CD4-positive, alpha-beta T cell treated with Interleukin-15 for 4 hours (primary cell): ENCODE data around the gene LIN37.
"Not testable (repeated sequence)": the region's sequence is repeated elsewhere in the genome, so short reads cannot be mapped to it uniquely, and the experiment has no call there.

Experiments
- DNase-seq: peaks from one replicate; pipeline ENCODE4 v3.0.0-alpha.2; 2020; ENCODE audit warnings: low spot score

The LIN37 gene

DNA sequence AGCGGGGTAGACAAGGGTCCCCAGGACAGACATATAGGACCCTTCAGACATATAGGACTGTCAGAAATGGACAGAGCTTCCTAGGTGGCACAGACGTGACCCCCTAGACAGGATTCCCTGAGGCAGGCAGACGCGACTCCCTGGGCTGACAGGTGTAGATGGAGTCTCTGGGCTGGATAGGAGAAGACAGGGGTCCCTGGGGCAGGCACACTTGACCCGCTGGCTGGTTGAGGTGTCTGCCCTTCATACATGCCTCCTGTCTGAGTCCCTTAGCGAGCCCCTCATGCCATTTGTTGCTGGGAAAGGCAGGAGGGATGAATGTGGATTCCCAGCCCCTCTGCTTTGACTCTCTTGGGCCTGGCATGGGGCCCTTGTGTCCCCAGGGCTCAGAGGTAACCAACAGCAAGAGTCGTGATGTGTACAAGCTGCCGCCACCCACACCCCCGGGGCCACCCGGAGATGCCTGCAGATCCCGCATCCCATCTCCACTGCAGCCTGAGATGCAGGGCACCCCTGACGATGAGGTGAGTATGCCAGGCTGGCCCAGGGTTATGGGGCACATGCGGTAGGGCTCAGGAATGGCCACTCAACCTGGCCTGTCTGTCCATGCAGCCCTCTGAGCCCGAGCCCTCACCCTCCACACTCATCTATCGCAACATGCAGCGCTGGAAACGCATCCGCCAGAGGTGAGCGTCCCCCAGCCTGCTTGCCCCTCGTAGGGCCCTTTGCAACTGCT, 5.4 kb downstream of the LIN37 start:
- DNase-seq, result no peak

DNA sequence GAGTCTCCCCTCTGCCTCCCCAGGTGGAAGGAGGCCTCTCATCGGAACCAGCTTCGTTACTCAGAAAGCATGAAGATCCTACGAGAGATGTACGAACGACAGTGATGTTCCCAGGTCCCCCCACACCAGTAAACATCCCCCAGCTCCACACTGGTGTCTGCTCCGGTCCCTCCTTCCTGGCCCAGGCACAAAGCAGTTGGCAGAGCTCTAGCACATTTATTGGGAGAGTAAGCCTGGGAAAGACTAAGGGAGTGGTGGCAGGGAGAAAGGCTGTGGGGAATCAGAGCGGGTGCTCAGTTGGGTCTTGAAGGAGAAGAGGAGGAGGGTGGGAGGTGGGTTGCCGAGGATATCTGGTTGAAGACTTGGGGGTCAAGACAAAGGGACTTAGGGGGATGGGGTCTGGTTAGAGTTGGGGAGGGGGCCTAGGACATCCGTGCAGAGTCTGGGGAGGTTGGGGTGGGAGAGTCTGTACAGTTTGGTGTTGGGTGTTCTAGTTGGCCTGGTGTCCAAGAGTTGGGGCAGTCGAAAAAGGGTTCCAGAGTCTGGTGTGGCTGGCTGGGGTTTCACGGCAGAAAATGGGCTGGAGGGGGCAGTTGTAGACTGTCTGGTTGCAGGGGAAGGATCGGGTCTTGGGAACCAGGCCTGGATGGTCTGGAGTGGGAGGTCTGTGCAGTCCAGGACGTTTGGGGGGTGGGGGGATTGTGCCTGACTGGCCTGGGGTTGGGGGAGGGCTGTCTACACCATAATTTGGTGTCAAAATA, 6.2 kb downstream of the LIN37 start:
- no peak for DNase-seq

DNA sequence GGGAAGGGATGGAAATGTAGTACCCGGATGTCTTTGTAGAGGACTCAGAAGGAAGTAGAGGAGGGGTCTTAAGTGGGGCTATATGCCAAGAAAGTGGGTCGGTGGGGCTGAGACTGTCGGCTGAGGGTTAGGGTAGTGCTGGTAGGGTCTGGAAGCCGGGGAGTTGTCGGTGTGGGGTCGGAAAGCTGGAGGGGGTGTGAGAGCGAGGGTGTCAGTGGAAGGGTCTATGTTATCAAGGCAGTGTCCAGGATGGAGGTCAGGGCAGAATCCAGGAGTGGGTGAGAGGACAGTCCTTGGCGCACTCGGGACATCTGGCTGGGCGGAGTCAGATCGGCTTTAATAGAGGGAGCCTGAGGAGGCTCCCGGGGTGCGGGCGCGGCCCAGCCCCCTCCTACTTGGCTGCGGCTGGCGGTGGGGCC, 6.8 kb downstream of the LIN37 start:
- DNase-seq, result no peak

DNA sequence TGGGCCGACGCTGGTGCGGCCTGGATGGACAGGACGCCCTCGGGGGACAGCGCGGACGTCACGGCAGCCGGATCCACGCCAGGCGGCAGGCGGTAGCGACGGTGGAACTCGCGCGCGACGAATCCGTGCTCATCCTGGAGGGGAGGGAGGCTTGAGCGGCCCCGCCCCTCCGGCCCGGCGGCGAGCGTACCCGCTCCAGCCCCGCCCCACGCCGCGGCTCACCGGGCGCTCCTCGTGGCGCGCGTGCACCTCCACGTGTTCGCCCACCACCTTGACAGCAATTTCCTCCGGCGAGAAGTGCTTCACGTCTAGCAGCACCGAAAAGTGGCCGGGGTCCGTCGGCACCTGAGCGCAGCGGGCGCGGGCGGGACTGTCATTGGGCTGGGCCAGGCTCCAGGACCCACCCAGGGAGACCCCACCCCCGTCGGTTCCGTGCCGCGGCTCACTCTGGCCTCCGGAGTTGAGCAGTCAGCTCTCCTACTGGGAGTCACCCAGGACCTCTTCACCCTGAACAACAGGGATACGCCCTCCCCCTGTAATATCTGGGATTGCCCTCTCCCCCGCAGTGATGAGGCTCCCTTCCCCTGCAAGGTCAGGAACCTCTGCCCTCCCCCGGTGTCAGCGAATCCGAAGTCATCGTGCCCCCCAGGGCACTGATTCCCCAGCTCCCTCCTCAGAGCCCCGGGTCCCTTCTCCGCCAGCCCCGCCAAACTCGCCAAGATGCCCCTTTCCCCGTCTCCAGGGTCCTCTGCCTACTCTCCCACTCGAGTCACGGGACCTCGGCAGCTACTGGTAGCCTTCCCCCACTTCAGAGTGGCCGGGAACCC, 7.4 kb downstream of the LIN37 start:
- peak; percentile 48 for DNase-seq

DNA sequence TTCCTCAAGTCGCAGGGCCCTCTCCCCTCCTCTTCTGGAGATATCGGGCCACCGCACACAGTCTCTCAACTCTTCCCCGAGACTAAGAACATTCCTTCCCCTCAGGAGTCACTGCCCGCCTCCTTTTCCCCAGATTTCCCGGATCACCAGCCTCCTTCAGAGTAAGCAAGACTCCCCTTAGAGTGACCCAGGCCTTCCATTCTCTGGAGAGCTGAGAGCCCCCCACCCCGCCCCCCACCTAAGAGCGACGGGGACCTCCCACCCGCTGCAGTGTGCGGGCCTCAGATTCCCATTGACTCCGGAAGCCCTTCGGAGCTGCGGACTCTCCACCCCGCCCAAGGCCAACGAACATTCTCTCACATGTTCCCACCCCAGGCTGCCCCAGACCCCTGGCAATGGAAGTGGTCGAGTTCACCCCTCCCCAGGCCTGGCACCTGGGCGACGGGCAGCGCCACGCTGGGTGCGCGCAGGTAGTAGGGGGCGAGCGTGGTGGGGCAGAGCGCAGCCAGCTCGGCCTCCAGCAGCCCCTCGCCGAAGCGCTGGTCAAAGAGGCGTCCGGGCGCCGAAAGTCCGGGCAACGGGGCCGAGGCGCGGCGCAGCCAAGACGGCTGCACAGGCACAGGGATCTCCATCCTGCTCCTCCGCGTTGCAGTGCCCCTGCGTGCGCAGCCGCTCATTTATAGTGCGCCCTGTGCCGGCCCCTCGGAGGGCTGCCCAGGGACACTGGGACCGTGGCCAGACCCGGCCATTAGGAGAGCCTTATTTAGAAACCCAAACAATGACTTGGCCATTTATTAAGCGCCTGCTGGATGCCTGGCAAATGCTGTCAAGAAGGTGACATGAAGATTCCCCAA, 8.2 kb downstream of the LIN37 start, which contains the start of gene HSPB6:
TSS of gene HSPB6 (minus strand) at position 653 of the 854 bp plus-strand sequence. CDS start at position 632, 21 bp downstream.
- DNase-seq, result no peak

DNA sequence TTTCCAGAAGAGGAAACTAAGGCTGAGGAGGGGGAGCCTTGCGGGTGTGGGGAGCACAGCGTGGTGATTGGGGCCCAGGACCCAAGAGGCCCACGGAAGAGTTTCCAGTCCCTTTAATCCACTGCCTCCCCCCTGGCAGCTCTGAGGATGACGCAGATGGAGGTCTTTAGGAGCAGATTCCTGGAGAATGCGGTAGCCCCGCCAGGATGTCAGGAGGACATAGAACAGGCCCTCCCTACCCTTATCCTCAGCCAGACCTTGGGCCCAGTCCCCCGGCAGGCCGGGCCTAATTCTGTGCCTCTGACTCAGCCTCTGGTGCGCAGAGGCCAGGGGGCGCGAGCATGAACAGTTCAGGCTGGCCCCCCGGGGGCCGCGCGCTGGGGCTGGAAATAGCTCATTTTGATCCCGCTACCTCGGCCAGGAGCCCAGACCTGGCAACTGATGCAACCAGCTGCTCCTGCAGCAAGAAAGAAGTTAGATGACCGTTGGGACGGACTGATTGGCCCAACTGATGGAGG, 8.9 kb downstream of the LIN37 start:
- no peak for DNase-seq

DNA sequence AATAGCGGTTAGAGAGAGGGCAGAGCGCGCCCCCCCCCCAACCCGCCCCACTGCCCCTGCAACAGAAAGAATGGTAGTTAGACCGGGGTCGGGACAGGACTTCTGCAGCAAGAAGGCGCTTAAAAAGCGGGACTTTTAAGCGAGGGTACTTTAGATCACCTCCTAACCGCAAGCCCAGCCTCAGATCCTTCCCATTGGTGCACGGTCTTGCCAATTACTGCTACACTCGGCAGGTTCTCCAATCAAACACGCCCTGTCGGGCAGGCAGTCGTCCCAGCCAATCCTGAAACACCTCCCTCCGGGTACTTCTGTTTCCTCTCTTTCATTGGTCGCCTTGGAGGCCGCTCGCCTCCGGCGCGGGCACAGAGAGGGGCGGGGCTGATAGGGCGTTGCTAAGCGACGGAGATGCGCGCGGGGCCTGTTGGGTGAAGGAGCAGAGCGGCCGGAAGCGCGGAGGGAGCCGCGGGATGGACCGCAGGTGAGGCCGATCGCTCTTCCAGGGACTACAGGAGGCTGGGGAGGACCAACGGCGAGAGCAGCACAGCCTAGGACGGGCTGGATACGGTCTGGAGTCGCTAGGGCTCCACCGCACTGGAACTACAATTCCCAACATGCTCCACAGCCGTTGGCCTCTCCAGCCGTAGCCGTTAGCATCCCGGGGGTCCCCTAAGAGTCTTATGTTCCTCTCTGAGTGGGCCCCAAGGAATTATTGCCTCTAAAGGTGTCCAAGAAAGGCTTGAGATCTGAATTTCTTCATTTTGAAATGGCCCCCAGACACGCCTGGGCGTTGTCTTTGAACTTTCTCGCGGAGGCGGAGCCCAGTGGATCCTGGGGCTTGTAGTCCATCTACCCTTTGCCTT, 9.6 kb downstream of the LIN37 start, which contains the start of gene PROSER3:
TSS of gene PROSER3 (plus strand) at position 428 of the 860 bp plus-strand sequence. CDS start at position 468, 40 bp downstream.
- DNase-seq, result peak; percentile 100

DNA sequence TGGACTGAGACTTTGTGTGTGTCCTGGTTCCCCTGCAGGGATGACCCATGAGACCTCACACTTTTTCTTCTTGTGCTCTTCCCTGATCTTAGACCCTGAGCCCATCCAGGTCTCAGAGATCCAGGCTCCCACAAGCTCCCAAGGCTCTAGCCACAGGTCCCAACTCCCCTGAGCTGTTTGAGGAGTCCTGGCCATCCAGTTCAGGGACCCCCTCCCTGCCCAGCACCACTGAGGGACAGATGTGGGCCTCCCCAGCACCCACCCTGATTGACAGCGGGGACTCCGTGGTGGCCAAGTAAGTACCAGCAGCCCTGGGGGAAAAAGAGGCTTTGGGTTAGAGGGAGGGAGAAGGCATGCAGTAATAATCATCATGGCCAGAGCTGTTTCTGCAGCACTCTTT, 11.3 kb downstream of the LIN37 start:
- DNase-seq, result no peak

DNA sequence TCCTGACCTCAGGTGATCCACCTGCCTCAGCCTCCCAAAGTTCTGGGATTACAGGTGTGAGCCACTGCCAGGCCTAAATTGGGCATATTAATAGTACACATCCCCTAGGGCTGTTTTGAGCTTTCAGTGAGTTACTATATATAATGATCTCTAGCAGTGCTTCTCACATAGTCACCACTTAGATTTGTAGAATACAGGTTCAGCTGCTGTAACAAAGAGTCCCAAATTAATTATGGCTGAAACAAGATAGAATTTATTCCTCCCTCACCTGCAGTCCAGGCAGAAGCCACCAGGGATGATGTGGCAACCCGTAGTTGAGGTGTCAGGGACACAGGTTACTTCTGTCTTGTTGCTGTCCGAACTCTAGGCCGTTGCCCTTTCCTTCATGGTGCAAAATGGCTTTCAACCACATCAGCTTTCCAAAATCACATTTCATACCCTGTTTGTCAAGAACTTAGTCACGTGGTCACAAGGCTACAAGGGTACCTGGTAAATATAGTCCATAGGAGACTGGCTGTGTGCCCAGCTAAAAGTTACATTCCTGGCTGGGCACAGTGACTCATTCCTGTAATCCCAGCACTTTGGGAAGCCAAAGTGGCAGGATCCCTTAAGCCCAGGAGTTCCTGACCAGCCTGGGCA, 12.5 kb downstream of the LIN37 start:
- no peak for DNase-seq

DNA sequence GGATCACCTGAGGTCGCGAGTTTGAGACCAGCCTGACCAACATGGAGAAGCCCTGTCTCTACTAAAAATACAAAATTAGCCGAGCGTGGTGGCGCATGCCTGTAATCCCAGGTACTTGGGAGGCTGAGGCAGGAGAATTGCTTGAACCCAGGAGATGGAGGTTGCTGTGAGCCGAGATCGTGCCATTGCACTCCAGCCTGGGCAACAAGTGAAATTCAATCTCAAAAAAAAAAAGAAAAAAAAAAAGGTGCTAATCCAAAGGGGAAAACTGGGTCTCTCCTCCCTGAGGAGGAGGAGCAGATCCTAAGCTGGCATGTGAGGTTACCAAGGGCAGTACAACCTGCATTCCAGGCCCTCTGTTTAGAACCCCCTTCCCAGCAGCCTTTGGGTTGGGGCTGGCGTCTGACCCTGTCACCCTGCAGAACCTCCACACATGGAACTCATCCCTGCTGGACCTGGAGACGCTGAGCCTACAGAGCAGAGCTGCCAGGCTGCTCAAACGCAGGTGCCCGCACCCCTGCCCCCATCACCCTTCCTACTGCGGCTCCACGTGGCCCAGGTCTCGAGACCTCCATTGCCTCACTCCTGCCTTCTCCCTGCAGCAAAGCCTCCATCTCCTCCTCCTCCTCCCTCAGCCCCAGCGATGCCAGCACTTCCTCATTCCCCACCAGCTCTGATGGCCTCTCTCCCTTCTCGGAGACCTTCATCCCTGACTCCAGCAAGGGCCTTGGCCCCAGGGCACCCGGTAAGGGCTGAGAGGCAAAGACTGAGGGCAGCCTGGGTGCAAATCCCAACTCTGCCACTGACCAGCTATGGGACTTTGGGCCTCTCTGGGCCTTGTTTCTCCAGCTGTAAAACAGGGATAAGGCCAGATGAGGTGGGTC, 16.3 kb downstream of the LIN37 start:
- DNase-seq, result no peak

DNA sequence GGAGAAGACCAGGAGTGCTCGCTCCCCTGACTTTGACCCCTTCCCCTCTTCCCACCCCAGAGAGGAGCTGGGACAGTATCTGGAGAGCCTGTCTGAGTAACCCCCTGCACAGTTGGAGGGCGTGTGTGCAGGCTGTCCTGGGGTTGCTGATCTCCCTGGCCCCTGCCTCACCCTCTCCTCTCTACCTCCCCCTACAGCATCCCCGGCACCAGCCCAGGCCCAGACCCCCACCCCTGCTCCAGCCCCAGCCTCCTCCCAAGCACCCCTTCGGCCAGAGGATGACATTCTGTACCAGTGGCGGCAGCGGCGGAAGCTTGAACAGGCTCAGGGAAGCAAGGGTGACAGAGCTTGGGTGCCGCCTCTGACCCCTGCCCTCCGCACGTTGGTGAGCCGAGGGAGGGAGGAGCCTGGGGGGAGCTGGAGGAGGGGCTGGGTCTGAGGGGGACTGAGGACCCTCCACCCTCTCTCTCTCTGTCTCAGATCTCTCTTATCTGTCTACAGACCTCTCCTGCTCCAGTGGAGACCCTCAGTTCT, 18.3 kb downstream of the LIN37 start:
- DNase-seq, result no peak

DNA sequence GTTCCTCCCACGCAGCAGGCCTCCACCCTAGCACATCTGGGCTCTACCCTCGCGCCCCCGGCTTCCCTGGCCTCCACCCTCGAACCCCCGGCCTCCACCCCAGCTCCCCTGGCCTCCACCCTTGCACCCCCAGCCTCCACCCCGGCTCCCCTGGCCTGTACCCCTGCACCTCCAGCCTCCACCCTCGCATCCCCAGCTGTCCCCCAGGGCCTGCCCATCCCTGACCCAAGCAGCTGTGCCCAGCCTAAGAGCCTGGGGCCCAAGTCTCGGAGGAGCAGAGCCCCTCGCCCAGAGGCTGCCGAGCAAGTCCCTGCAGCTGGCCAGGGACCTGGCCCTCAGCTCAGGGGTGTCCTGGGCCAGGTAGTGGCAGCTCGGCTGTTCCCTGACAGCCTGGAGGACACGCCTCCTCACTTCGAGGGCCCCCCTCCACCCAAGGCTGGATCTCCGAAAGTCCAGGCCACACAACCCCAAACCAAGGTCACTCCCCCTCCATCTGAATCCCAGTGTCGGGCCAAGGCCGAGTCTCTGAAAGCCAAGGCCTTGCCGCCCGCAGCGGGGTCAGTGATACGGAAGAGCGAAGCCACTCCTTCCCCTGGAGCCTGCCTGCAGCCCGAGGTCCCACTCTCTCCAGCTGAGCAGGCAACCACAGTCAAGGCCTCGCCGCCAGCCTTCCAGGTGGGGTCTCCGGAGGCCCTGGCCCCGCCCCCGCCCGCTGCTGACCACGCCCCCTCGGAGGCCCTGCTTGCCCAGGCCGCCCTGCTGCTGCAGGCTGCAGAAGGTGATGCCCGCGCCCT, 19.1 kb downstream of the LIN37 start:
- DNase-seq, result no peak

DNA sequence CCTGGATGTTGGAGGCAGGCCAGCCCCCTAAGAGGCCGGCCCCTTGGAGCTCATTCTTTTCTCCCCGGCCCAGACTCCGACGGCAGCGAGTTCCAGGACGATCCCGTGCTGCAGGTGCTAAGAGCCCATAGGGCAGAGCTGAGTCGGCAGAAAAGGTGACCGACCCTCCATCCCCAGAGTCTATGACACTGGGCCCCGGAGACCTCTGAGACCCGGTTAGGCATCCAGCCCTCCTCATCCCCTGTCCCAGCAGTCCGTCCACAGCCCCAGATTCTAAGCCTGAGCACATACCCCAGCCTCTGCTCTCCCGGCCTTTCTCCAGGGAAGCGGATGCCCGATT, 19.7 kb downstream of the LIN37 start:
- no peak for DNase-seq

DNA sequence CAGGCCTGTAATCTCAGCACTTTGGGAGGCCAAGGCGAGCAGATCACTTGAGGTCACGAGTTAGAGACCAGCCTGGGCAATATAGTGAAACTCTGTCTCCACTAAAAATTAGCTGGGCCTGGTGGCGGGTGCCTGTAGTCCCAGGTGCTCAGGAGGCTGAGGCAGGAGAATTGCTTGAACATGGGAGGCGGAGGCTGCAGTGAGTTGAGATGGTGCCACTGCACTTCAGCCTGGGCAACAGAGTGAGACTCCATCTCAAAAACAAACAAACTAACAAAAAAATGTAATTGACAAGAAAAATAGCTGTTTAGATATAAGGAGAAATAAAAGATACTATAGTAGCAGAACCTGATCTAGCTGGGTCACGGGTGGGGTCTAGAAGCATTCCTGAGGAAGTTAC, 24.0 kb downstream of the LIN37 start:
- not testable (repeated sequence) for DNase-seq

DNA sequence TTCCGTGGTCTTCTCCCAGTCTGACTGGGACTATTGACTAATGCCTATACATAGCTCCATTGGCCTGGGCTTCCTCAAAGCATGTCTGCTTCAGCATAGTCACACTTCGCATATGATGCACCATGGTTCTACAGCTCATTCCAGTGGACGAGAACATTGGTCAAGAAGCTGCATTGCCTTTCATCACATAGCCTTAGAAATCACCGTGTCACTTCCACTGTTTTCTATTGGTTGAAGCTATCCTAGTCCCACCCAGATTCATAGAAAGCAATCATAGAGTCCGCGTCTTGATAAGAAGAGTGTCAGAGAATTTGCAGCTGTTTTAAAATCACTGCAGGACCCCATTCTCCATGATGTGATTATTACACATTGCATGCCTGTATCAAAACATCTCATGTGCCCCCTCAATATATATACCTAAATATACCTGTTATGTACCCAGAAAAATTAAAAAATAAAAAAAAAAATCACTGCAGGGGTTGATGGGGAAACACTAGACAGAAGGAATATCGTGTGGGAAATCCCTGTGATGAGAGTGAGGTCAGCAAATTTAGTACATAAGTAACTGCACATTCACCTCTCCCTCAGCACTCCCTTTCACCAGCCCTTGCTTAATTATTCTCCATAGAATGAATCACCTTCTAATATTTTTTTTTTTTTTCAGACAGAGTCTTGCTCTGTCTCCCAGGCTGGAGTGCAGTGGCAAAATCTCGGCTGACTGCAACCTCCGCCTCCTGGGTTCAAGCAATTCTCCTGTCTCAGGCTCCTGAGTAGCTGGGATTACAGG, 24.8 kb downstream of the LIN37 start:
- DNase-seq, result no peak

DNA sequence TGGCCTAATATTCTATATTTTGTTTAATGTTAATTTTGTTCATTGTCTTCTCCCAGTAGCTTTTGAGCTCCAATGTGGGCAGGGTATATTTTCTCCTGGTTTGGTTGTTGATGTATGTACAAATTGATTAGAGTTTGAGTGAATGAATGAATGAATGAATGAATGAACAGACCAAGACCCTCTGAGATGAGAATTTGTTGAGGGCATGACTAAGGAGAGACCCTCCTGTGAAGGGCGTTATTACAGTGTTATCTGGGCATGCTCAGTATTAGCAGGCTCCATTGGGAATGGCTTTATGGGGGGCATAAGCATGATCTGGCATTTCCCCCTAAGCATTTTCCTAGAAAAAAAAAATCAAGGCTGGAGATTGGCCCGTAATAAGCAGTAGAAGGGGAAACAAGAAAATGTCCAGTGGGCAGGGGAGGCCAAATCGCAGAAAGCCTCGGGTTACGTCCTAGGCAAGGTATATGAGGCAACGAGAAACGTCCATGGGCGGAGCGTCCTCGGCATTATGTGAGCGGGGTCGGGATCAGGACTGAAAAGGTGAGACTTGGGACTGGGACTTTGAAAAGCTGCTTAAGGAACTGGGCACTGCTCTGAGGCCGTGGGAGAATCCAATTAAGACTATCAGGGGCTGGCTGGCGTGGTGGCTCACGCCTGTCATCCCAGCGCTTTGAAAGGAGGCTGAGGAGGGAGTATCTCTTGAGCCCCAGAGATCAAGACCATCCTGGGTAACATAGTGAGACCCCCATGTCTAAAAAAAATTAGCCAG, 26.1 kb downstream of the LIN37 start:
- no peak for DNase-seq
